MM.1S (cell line): ENCODE data around the gene NCCRP1.

Experiments
- DNase-seq: peaks from one replicate; pipeline ENCODE4 v3.0.0-alpha.2; 2015
- H2AFZ ChIP-seq: fragments of 300-600 bp; sonication (generic); 2 replicates; pipeline ENCODE4 v1.6.0; 2016; ENCODE audit warnings: antibody characterized with exemption, low read length
- H3F3A ChIP-seq: fragments of 300-600 bp; sonication (generic); 2 replicates; pipeline ENCODE4 v1.6.1; 2016; ENCODE audit warnings: mild to moderate bottlenecking, antibody characterized with exemption, low read length, moderate library complexity, mixed read lengths; ENCODE audit not compliant: insufficient read depth
- H3K27ac ChIP-seq: fragments of 300-600 bp; sonication (generic); 2 replicates; pipeline ENCODE4 v1.5.1; 2016; ENCODE audit warnings: mild to moderate bottlenecking, low read length
- H3K27me3 ChIP-seq: fragments of 300-600 bp; sonication (generic); replicated peaks from 2 replicates; pipeline ENCODE4 v1.6.0; 2016; ENCODE audit warnings: low read length; ENCODE audit not compliant: insufficient read depth
- H3K36me3 ChIP-seq: fragments of 300-600 bp; sonication (generic); replicated peaks from 2 replicates; pipeline ENCODE4 v1.6.1; 2016; ENCODE audit warnings: mild to moderate bottlenecking, low read length, mixed read lengths; ENCODE audit not compliant: insufficient read depth
- H3K4me1 ChIP-seq: fragments of 300-600 bp; sonication (generic); 2 replicates; pipeline ENCODE4 v1.6.1; 2016; ENCODE audit warnings: low read length, mixed read lengths
- H3K4me2 ChIP-seq: fragments of 300-600 bp; sonication (generic); 2 replicates; pipeline ENCODE4 v1.6.0; 2016; ENCODE audit warnings: low read depth, low read length
- H3K4me3 ChIP-seq: fragments of 300-600 bp; sonication (generic); 2 replicates; pipeline ENCODE4 v1.5.1; 2016; ENCODE audit warnings: low read length, mixed read lengths
- H3K79me2 ChIP-seq: fragments of 300-600 bp; sonication (generic); 2 replicates; pipeline ENCODE4 v1.6.1; 2016; ENCODE audit warnings: mixed run types, low read length, mixed read lengths
- H3K9ac ChIP-seq: fragments of 300-600 bp; sonication (generic); 2 replicates; pipeline ENCODE4 v1.6.1; 2016; ENCODE audit warnings: low read length, mixed read lengths
- H3K9me2 ChIP-seq: fragments of 300-600 bp; sonication (generic); replicated peaks from 2 replicates; pipeline ENCODE4 v1.6.1; 2016; ENCODE audit warnings: mild to moderate bottlenecking, low read length, mixed read lengths; ENCODE audit not compliant: insufficient read depth
- H3K9me3 ChIP-seq: fragments of 300-600 bp; sonication (generic); replicated peaks from 2 replicates; pipeline ENCODE4 v1.6.1; 2016; ENCODE audit warnings: mild to moderate bottlenecking, low read length, mixed read lengths; ENCODE audit not compliant: insufficient read depth
- H4K20me1 ChIP-seq: fragments of 300-600 bp; sonication (generic); 2 replicates; pipeline ENCODE4 v1.6.1; 2016; ENCODE audit warnings: mild to moderate bottlenecking, low read length, moderate library complexity, mixed read lengths; ENCODE audit not compliant: insufficient read depth
- EZH2 ChIP-seq: fragments of 300-600 bp; sonication (generic); optimal IDR thresholded peaks from 2 replicates; pipeline ENCODE3; 2017; ENCODE audit warnings: low read depth, mild to moderate bottlenecking, antibody characterized with exemption, low read length, mixed read lengths
- EZH2phosphoT487 ChIP-seq: fragments of 300-600 bp; sonication (generic); IDR thresholded peaks from 2 replicates; pipeline ENCODE4 v1.6.1; 2018; ENCODE audit warnings: antibody characterized with exemption, low read length
- TF ChIP-seq, protein P1 (sequence below): fragments of 300-600 bp; sonication (generic); IDR thresholded peaks from 2 replicates; pipeline ENCODE4 v1.5.1; 2016; ENCODE audit warnings: antibody characterized with exemption, low read length, mixed read lengths

NCCRP1 gene

DNA sequence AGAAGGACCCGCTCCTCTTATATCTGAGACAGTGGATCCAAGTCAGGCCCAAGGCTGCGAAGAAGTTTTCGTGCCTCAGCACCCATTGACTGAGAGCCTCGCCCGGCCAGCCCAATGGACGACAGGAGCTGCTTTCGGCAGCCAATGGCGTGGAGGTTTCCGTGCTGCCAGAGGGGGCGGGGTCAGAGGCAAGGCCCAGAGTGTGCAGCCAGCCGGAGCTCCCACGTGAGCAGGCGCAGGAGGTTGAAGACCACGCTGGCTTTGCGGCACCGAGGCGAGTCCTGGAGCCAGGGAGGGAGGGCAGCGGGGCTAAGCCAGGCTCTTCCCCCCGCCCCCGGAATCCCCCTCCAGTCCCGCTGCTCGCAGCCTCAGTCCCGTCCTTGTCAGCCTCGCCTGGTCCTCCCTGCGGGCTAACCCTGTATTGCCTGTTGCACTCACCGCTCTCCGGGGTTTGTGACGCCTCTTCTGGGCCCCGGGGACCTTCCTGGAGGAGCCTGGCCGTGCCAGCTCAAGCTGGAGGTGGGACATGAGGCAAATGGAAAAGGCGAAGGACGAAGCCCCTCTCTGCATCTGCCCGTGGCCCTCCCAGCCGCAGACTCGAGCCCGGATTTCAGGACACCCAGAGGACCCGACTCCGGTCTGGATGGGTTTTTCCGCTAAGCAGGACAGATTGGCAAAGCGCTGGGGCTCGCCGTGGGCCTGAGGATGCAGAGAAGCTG, 50.3 kb downstream of the NCCRP1 start:
- no peak overlapping the region for H2AFZ ChIP-seq
- H3K79me2 ChIP-seq, result no peaks in the 10 kb centered on the region
- no peaks in the 10 kb centered on the region for H3K9me2 ChIP-seq
- H3K36me3 ChIP-seq, result no peaks in the 10 kb centered on the region
- H3K9me3 ChIP-seq, result no peaks in the 10 kb centered on the region
- H3K4me2 ChIP-seq, result no peak overlapping the region
- no peak overlapping the region for H3K4me3 ChIP-seq
- H3K4me1 ChIP-seq, result no peaks in the 10 kb centered on the region
- H4K20me1 ChIP-seq, result no peaks in the 10 kb centered on the region
- TF ChIP-seq, protein P1, sequence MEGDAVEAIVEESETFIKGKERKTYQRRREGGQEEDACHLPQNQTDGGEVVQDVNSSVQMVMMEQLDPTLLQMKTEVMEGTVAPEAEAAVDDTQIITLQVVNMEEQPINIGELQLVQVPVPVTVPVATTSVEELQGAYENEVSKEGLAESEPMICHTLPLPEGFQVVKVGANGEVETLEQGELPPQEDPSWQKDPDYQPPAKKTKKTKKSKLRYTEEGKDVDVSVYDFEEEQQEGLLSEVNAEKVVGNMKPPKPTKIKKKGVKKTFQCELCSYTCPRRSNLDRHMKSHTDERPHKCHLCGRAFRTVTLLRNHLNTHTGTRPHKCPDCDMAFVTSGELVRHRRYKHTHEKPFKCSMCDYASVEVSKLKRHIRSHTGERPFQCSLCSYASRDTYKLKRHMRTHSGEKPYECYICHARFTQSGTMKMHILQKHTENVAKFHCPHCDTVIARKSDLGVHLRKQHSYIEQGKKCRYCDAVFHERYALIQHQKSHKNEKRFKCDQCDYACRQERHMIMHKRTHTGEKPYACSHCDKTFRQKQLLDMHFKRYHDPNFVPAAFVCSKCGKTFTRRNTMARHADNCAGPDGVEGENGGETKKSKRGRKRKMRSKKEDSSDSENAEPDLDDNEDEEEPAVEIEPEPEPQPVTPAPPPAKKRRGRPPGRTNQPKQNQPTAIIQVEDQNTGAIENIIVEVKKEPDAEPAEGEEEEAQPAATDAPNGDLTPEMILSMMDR, result no peak
- no peak for TF ChIP-seq EZH2
- no peak overlapping the region for H3K9ac ChIP-seq
- no peak for DNase-seq
- H3K27me3 ChIP-seq, result peaks cover 41% of the 10 kb centered on the region
- H3K27ac ChIP-seq, result no peak overlapping the region
- no peaks in the 10 kb centered on the region for H3F3A ChIP-seq

DNA sequence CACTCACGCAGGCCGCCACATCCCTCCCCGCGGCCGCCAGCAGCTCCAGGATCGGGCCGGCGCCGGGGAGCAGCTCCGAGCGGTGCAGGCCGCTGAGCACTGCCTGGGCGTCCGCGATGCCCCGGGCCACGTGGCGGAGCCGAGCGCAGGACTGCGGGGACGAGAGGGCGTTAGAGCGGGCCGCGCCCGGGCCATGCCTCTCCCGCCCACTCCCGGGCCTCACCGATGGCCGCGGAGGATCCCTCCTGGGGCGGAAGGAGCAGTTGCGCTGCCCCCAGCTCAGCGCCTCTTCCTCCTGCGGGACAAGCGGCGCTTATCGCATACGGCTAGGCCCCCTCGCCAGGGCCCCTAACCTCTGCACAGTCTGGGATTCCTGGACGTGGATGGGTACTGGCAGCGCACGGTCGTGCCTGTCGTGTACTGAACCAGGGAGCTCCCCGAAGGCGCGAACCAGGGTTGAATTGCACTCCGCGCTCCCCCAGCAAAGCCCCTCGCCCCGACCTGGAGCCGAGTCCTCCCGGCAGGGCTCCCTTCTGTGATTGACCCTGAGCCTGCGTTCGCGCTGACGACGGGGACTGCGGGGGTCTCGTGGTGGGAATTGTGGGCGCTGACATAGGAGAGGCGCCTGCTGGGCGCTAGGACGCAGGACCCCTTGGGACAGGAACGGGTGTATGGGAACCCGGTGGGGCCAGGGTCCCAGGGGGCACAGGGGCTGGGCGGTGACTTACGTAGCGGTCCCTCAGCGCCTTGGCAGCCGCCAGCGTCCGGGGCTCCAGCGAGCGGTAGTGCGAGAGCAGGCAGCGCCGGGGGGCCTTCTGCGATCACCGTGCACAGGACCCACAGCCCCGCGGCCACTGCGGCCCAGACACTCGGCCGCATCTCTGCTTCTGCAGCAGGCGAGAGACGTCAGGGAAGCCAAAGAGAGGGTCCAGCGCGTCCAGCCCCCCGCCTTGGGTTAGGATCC, 51.2 kb downstream of the NCCRP1 start:
- DNase-seq, result no peak
- no peaks in the 10 kb centered on the region for H3F3A ChIP-seq
- TF ChIP-seq EZH2 (no peak), EZH2phosphoT487 (no peak)
- TF ChIP-seq, protein P1, result no peak
- H4K20me1 ChIP-seq, result no peaks in the 10 kb centered on the region
- H3K36me3 ChIP-seq, result no peaks in the 10 kb centered on the region
- H3K4me3 ChIP-seq, result no peak overlapping the region
- H3K9me2 ChIP-seq, result no peaks in the 10 kb centered on the region
- H3K9ac ChIP-seq, result no peak overlapping the region
- H3K27ac ChIP-seq, result no peak overlapping the region
- no peaks in the 10 kb centered on the region for H3K4me1 ChIP-seq
- no peak overlapping the region for H2AFZ ChIP-seq
- no peak overlapping the region for H3K4me2 ChIP-seq
- H3K79me2 ChIP-seq, result no peaks in the 10 kb centered on the region
- H3K27me3 ChIP-seq, result peaks cover 49% of the 10 kb centered on the region
- no peaks in the 10 kb centered on the region for H3K9me3 ChIP-seq

DNA sequence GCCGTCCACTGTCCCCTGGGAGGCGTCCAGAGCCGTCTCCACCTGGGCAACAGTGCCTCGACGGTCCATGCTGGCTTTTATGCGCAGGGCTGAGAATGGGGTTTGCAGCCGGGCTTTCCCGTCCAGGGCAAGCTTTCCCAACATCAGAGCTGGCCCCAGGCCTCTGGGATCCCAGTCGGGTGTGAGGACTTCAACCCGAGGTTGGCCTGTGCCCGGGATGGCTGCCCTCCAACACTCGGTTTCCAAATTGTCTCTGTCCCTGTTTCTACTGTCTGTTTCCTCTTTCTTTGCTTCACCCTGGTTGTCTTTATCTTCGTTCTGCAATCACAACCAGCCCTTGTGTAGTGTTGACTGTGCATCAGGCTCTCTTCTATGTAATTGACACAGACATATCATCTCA, 52.0 kb downstream of the NCCRP1 start, which contains the start of gene IFNL4:
Gene IFNL4, minus strand, starts transcription at position 51 of the 400 bp plus-strand sequence.
- Histone ChIP-seq H3K4me1 (no peaks in the 10 kb centered on the region), H3K9me3 (no peaks in the 10 kb centered on the region), H3K9me2 (no peaks in the 10 kb centered on the region), H3K27ac (no peak within 1 kb of the TSS), H2AFZ (no peak within 1 kb of the TSS), H3K9ac (no peak within 1 kb of the TSS), H3K4me2 (no peak within 1 kb of the TSS), H4K20me1 (no peaks in the 10 kb centered on the region), H3K36me3 (no peaks in the 10 kb centered on the region), H3K4me3 (no peak within 1 kb of the TSS), H3F3A (no peaks in the 10 kb centered on the region), H3K79me2 (no peaks in the 10 kb centered on the region), H3K27me3 (peaks cover 49% of the 10 kb centered on the region)
- TF ChIP-seq, protein P1, result no peak
- TF ChIP-seq EZH2, result no peak
- TF ChIP-seq EZH2phosphoT487, result no peak
- no peak for DNase-seq
